ENCODE measurements around the gene GCNT2. TPM values are rescaled to one million over a fixed set of nuclear protein-coding genes. Genes with fewer than 3 reads are reported as not detected.
"Not testable (repeated sequence)": the region's sequence is repeated elsewhere in the genome, so short reads cannot be mapped to it uniquely, and the experiment has no call there.

Gene GCNT2
- total RNA-seq, 1 experiment from 2014 or later: 42.8 TPM

- ChIA-PET POLR2A (no interaction called here), CTCF (interaction anchor here (1.3 to 1.5 kb wide), 2 partner anchors 13 to 14 kb away, joined by 3 to 6 read pairs; no protein-coding TSS in a partner anchor)
- Histone ChIP-seq H3K4me1 (ENCODE audit: control insufficient read depth, insufficient read depth, low read length) (no peaks in the 10 kb centered on the region), H3K9me3 (ENCODE audit: control insufficient read depth, insufficient read depth, low read depth, low read length) (no peaks in the 10 kb centered on the region), H3K27me3 (ENCODE audit: control insufficient read depth, insufficient read depth, low read length) (no peaks in the 10 kb centered on the region), H3K4me3 (ENCODE audit: low read depth in 2 of 2, low read length in 2 of 2) (no peak overlapping the region), H3K36me3 (ENCODE audit: control insufficient read depth, insufficient read depth, low read length) (no peaks in the 10 kb centered on the region), H3K27ac (ENCODE audit: low read length) (no peak overlapping the region)
- no TSS peak for BruUV-seq (replicated peaks)
- in situ Hi-C loops (cut with HindIII; ENCODE audit: low pct_unique_long_range_greater_than_20kb, low sequenced_read_pairs): no loop called here
- intact Hi-C loops (cut with micrococcal nuclease; ENCODE audit: unreplicated experiment): no loop called here
- no peak for DNase-seq (ENCODE audit: low read depth, low spot score)
- TF ChIP-seq SIN3A (IDR thresholded peaks at IDR 0.05; ENCODE audit: borderline replicate concordance, insufficient read depth, low read depth, low read length): no peak
- TF ChIP-seq POLR2AphosphoS5 (IDR thresholded peaks at IDR 0.05; ENCODE audit: low read depth, low read length): no peak
- no peak for TF ChIP-seq REST (IDR thresholded peaks at IDR 0.05; ENCODE audit: insufficient read depth in 1 of 2, low read depth in 2 of 2, low read length in 1 of 2)
- TF ChIP-seq TCF7L2 (IDR thresholded peaks at IDR 0.05; ENCODE audit: low read depth, low read length): no peak
- ATAC-seq: no peak
These were observed 29.7 kb upstream of the GCNT2 start for GRCh38 chr6:10491463-10491862.

GRCh38 chr6:10491905-10492304, 29.2 kb upstream of the GCNT2 start:
- not testable (repeated sequence) for BruUV-seq (replicated peaks)

DNA sequence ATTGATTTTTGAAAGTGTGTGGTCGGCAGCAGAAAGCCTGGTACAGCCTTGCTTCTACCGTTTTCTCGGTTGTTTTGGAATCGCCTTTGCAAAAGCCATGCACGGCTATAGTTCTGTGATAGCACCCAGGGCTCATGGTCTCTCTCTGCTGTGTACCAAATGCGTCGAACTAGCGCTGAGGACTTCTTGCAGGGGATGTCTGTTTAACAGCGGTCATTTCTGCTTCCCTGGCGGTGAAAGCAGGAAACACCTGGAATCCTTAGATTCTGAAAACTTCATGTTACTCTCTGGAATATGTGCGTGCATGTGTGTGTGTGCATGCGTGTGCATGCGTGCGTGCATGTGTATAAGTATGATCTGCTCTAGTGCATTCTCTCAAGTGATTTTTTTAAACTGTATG, 26.1 kb upstream of the GCNT2 start:
- intact Hi-C loops (cut with micrococcal nuclease; ENCODE audit: unreplicated experiment) (no loop called here), in situ Hi-C loops (cut with HindIII; ENCODE audit: low pct_unique_long_range_greater_than_20kb, low sequenced_read_pairs) (no loop called here)
- Histone ChIP-seq H3K4me3 (ENCODE audit: low read depth in 2 of 2, low read length in 2 of 2) (no peak overlapping the region), H3K4me1 (ENCODE audit: control insufficient read depth, insufficient read depth, low read length) (no peaks in the 10 kb centered on the region), H3K27ac (ENCODE audit: low read length) (no peak overlapping the region), H3K27me3 (ENCODE audit: control insufficient read depth, insufficient read depth, low read length) (no peaks in the 10 kb centered on the region), H3K9me3 (ENCODE audit: control insufficient read depth, insufficient read depth, low read depth, low read length) (no peaks in the 10 kb centered on the region), H3K36me3 (ENCODE audit: control insufficient read depth, insufficient read depth, low read length) (no peaks in the 10 kb centered on the region)
- ChIA-PET CTCF (no interaction called here), POLR2A (no interaction called here)
- no peak for TF ChIP-seq CTCF (IDR thresholded peaks at IDR 0.05)
- TF ChIP-seq SIN3A (IDR thresholded peaks at IDR 0.05; ENCODE audit: borderline replicate concordance, insufficient read depth, low read depth, low read length): no peak
- no peak for TF ChIP-seq POLR2AphosphoS5 (IDR thresholded peaks at IDR 0.05; ENCODE audit: low read depth, low read length)
- no peak for TF ChIP-seq TCF7L2 (IDR thresholded peaks at IDR 0.05; ENCODE audit: low read depth, low read length)
- TF ChIP-seq REST (IDR thresholded peaks at IDR 0.05; ENCODE audit: insufficient read depth in 1 of 2, low read depth in 2 of 2, low read length in 1 of 2): no peak
- no TSS peak for BruUV-seq (replicated peaks)
- ATAC-seq (peak; percentile 55; the same call in 1 of the 2 replicates), DNase-seq (ENCODE audit: low read depth, low spot score) (no peak)

More at GRCh38 chr6:10491905-10492304, 29.2 kb upstream of the GCNT2 start:
- H3K36me3 ChIP-seq (ENCODE audit: control insufficient read depth, insufficient read depth, low read length); intact Hi-C loops (cut with micrococcal nuclease; ENCODE audit: unreplicated experiment); POLR2A ChIA-PET; H3K9me3 ChIP-seq (ENCODE audit: control insufficient read depth, insufficient read depth, low read depth, low read length); H3K27ac ChIP-seq (ENCODE audit: low read length); ATAC-seq; in situ Hi-C loops (cut with HindIII; ENCODE audit: low pct_unique_long_range_greater_than_20kb, low sequenced_read_pairs); H3K4me3 ChIP-seq (ENCODE audit: low read depth in 2 of 2, low read length in 2 of 2); H3K4me1 ChIP-seq (ENCODE audit: control insufficient read depth, insufficient read depth, low read length); H3K27me3 ChIP-seq (ENCODE audit: control insufficient read depth, insufficient read depth, low read length); DNase-seq (ENCODE audit: low read depth, low spot score): not testable (repeated sequence)
- CTCF ChIA-PET: interaction anchor here (0.7 to 1.5 kb wide), 3 partner anchors 13 to 30 kb away, joined by 3 to 6 read pairs (median 3); no protein-coding TSS in a partner anchor

Measured in Panc1 (cell line).